Liver (tissue), 9 donors: ENCODE results near the gene SFXN5. TPM values are rescaled to one million over a fixed set of nuclear protein-coding genes. Genes with fewer than 3 reads are reported as not detected.
A peak's percentile ranks its signal among the peaks of the same experiment; 100 is the strongest.

Source experiments
- DNase-seq: peaks from one replicate; pipeline ENCODE4 v3.0.0-alpha.2; 2017; ENCODE audit warnings: low spot score
- H3K27ac ChIP-seq, 2 donors: one replicate each; pipeline ENCODE4 v1.7.0; 2013; ENCODE audit warnings: inconsistent platforms in 2 of 2, low read length in 2 of 2, control low read depth in 1 of 2, low read depth in 1 of 2, mild to moderate bottlenecking in 1 of 2
- H3K27me3 ChIP-seq, 4 donors: one replicate each; pipeline versions ENCODE4 v1.6.1 to v1.7.0; 2013; ENCODE audit warnings: low read length in 3 of 4, inconsistent platforms in 1 of 4, mild to moderate bottlenecking in 1 of 4, moderate library complexity in 1 of 4; ENCODE audit not compliant: control insufficient read depth in 4 of 4, insufficient read depth in 4 of 4
- H3K36me3 ChIP-seq, 4 donors: one replicate each; pipeline versions ENCODE4 v1.6.1 to v1.7.0; 2013; ENCODE audit warnings: low read length in 3 of 4, mild to moderate bottlenecking in 3 of 4, low read depth in 1 of 4, moderate library complexity in 1 of 4; ENCODE audit not compliant: control insufficient read depth in 4 of 4, insufficient read depth in 3 of 4
- H3K4me1 ChIP-seq, 4 donors: one replicate each; pipeline versions ENCODE4 v1.6.1 to v1.7.0; 2013; ENCODE audit warnings: low read length in 3 of 4, mild to moderate bottlenecking in 3 of 4, moderate library complexity in 1 of 4; ENCODE audit not compliant: control insufficient read depth in 4 of 4, insufficient read depth in 4 of 4
- H3K4me3 ChIP-seq, 3 donors: one replicate each; pipeline versions ENCODE4 v1.6.1 to v1.7.0; 2013; ENCODE audit warnings: low read length in 3 of 3, control low read depth in 1 of 3, low read depth in 1 of 3, mild to moderate bottlenecking in 1 of 3
- H3K9ac ChIP-seq, 2 donors: one replicate each; pipeline ENCODE4 v1.7.0; 2013; ENCODE audit warnings: low read length in 2 of 2, mild to moderate bottlenecking in 2 of 2, moderate library complexity in 2 of 2, control low read depth in 1 of 2, low read depth in 1 of 2
- H3K9me3 ChIP-seq, 4 donors: one replicate each; pipeline versions ENCODE4 v1.6.1 to v1.7.0; 2013; ENCODE audit warnings: low read length in 3 of 4; ENCODE audit not compliant: control insufficient read depth in 4 of 4
- ATF3 ChIP-seq: IDR thresholded peaks from 2 replicates; pipeline ENCODE4 v1.6.1; 2016; ENCODE audit warnings: antibody characterized with exemption
- EGR1 ChIP-seq, 2 donors: IDR thresholded peaks; 2 replicates each; pipeline ENCODE4 v1.6.1; 2016 to 2018; ENCODE audit warnings: antibody characterized with exemption in 2 of 2, low read depth in 2 of 2
- FOXA1 ChIP-seq: IDR thresholded peaks from 2 replicates; pipeline ENCODE4 v1.6.1; 2016; ENCODE audit warnings: antibody characterized with exemption
- FOXA2 ChIP-seq: IDR thresholded peaks from 2 replicates; pipeline ENCODE4 v1.6.1; 2016; ENCODE audit warnings: antibody characterized with exemption
- GABPA ChIP-seq, 2 donors: IDR thresholded peaks in 1 of 2; conservative IDR thresholded peaks in 1 of 2; 2 replicates each; pipeline ENCODE4 v1.6.1; 2016; ENCODE audit warnings: antibody characterized with exemption in 2 of 2, mild to moderate bottlenecking in 1 of 2, moderate library complexity in 1 of 2
- HNF4A ChIP-seq, 2 donors: conservative IDR thresholded peaks; 2 replicates each; pipeline ENCODE4 v1.6.1; 2016; ENCODE audit warnings: antibody characterized with exemption in 2 of 2, mild to moderate bottlenecking in 2 of 2
- HNF4G ChIP-seq: IDR thresholded peaks from 2 replicates; pipeline ENCODE4 v1.6.1; 2016; ENCODE audit warnings: antibody characterized with exemption
- JUND ChIP-seq, 2 donors: IDR thresholded peaks; 2 replicates each; pipeline ENCODE4 v1.6.1; 2016; ENCODE audit warnings: antibody characterized with exemption in 2 of 2
- NR2F2 ChIP-seq: IDR thresholded peaks from 2 replicates; pipeline ENCODE4 v1.6.1; 2016; ENCODE audit warnings: antibody characterized with exemption
- RAD21 ChIP-seq, 2 donors: IDR thresholded peaks; 2 replicates each; pipeline ENCODE4 v1.6.1; 2016; ENCODE audit warnings: antibody characterized with exemption in 2 of 2, mild to moderate bottlenecking in 2 of 2
- REST ChIP-seq: IDR thresholded peaks from 2 replicates; pipeline ENCODE4 v1.6.1; 2016; ENCODE audit warnings: antibody characterized with exemption, mild to moderate bottlenecking
- RXRA ChIP-seq, 2 donors: IDR thresholded peaks; 2 replicates each; pipeline ENCODE4 v1.6.1; 2017 to 2018; ENCODE audit warnings: antibody characterized with exemption in 2 of 2, mild to moderate bottlenecking in 1 of 2
- SP1 ChIP-seq: IDR thresholded peaks from 2 replicates; pipeline ENCODE4 v1.6.1; 2018; ENCODE audit warnings: antibody characterized with exemption, mild to moderate bottlenecking
- TAF1 ChIP-seq: conservative IDR thresholded peaks from 2 replicates; pipeline ENCODE4 v1.6.1; 2016; ENCODE audit warnings: antibody characterized with exemption, mild to moderate bottlenecking
- YY1 ChIP-seq: IDR thresholded peaks from 2 replicates; pipeline ENCODE4 v1.6.1; 2016; ENCODE audit warnings: antibody characterized with exemption, mild to moderate bottlenecking
- WGBS: extraction: QIAGEN DNeasy Blood & Tissue Kit; methylation state at CpG from one replicate; pipeline ENCODE4 v1.1.7; 2013; 5-methylcytosine and 5-hydroxymethylcytosine counted together
- polyA plus RNA-seq, 2 donors: library from polyadenylated mRNA; stranded (reverse) in 1 of 2; unstranded in 1 of 2; fragments of 200-250 nt in 1 of 2; fragments of >200 nt in 1 of 2; fragmentation: Nextera tagmentation in 1 of 2; extraction: Ambion mirVana in 1 of 2; gene quantifications; one replicate each; pipeline versions ENCODE4 v1.2.1 to v1.2.3, GENCODE V29; 2013 to 2015
- total RNA-seq, 2 donors: library from RNA; depleted of rRNA; stranded (reverse); fragments of >200 nt; gene quantifications; one replicate each; pipeline ENCODE4 v1.2.3, GENCODE V29; 2014
- TF ChIP-seq, protein P1 (sequence below): IDR thresholded peaks from 2 replicates; pipeline ENCODE4 v1.6.1; 2016; ENCODE audit warnings: antibody characterized with exemption
- TF ChIP-seq, protein P2 (sequence below): IDR thresholded peaks from 2 replicates; pipeline ENCODE4 v1.6.1; 2016; ENCODE audit warnings: antibody characterized with exemption
- TF ChIP-seq, protein P3 (sequence below): fragments of 150-350 bp; IDR thresholded peaks from 2 replicates; pipeline ENCODE4 v1.5.1; 2017; ENCODE audit warnings: improper control_type of control experiment, low read depth, low read length; ENCODE audit not compliant: missing input control
- donor health status: healthy.
- donor health status: healthy.
- donor health status: healthy.
- donor health status: healthy.
- donor health status: healthy.

The SFXN5 gene
- total and polyA plus RNA-seq, 4 donors, result 23.3 to 58.2 (median 29.5) TPM

DNA sequence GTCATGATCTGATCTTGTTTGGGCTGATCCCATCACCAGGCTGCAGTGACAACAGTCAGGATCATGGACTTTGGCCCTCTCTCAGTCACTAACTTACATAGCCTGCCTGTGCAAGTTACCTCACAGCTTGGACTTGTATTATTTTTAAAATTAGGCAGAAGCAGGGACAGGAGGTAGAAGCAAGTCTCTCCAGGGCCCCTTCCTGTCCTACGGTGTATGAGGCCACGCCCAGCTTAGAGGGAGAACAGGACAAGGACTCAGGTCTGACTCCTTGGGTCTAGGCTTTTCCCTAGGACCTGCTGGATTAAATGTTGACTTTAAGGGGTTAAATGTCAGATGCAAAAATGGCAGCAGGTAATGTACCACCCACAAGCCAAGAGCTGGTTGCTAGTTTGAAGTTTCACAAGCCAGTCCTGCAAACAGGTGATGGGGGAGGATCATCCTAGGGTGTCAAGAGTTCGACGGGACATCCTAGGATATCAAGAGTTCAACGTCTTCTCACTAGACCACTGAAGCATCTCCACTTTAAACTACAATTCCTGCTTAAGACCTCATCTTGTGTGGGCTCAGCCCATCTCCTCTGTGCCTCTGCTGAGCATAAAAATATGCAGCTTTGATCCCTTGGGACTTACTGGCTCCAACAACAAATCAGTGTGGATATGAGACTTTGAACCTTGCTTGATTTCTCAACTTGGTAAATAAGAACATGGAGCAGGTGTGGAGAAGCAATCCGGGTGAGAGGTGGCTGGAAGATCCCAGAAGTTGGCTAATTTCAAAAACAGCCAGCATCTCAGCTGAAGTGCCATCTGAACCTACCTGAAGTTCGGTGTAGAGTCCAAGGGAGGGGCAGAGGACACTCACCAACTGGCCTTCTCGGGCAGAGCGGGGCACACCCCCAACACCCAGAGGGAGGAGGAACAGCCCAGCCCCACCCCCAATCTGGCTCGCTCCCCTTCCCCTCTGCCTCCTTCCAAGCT lies 39.5 kb downstream of the SFXN5 start:
- Histone ChIP-seq H3K9ac (peak overlapping the region in 1 of 2 donors; percentile 69), H3K4me3 (no peak overlapping the region), H3K9me3 (no peaks in the 10 kb centered on the region), H3K36me3 (peaks cover 0 to 4% (median 1%) of the 10 kb centered on the region in 4 donors), H3K4me1 (peaks cover 40 to 68% (median 54%) of the 10 kb centered on the region in 4 donors), H3K27ac (peak overlapping the region; percentile 93 to 94), H3K27me3 (no peaks in the 10 kb centered on the region)
- DNase-seq, result no peak
- WGBS, result 33% methylated on average over 10 of the region's 10 CpGs
- TF ChIP-seq TAF1 (peak; percentile 73), JUND (IDR thresholded peaks at IDR 0.05) (peak; percentile 66 to 67), REST (peak; percentile 69), NR2F2 (no peak), ATF3 (peak; percentile 67), SP1 (peak; percentile 99), HNF4G (peak; percentile 91), GABPA (IDR thresholded peaks at IDR 0.05 in 1 of 2, conservative IDR thresholded peaks at IDR 0.05 in 1 of 2) (no peak), EGR1 (IDR thresholded peaks at IDR 0.05; ENCODE audit: low read depth in 2 of 2) (peak; percentile 8 to 59), RXRA (IDR thresholded peaks at IDR 0.05) (peak; percentile 97 to 98), RAD21 (IDR thresholded peaks at IDR 0.05) (peak; percentile 30 to 43), YY1 (peak; percentile 61), FOXA2 (peak; percentile 98), FOXA1 (peak; percentile 94), HNF4A (conservative IDR thresholded peaks at IDR 0.05) (peak; percentile 95)
- TF ChIP-seq, protein P1, sequence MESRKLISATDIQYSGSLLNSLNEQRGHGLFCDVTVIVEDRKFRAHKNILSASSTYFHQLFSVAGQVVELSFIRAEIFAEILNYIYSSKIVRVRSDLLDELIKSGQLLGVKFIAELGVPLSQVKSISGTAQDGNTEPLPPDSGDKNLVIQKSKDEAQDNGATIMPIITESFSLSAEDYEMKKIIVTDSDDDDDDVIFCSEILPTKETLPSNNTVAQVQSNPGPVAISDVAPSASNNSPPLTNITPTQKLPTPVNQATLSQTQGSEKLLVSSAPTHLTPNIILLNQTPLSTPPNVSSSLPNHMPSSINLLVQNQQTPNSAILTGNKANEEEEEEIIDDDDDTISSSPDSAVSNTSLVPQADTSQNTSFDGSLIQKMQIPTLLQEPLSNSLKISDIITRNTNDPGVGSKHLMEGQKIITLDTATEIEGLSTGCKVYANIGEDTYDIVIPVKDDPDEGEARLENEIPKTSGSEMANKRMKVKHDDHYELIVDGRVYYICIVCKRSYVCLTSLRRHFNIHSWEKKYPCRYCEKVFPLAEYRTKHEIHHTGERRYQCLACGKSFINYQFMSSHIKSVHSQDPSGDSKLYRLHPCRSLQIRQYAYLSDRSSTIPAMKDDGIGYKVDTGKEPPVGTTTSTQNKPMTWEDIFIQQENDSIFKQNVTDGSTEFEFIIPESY, result peak; percentile 56
- TF ChIP-seq, protein P2, sequence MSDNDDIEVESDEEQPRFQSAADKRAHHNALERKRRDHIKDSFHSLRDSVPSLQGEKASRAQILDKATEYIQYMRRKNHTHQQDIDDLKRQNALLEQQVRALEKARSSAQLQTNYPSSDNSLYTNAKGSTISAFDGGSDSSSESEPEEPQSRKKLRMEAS, result no peak
- TF ChIP-seq, protein P3, sequence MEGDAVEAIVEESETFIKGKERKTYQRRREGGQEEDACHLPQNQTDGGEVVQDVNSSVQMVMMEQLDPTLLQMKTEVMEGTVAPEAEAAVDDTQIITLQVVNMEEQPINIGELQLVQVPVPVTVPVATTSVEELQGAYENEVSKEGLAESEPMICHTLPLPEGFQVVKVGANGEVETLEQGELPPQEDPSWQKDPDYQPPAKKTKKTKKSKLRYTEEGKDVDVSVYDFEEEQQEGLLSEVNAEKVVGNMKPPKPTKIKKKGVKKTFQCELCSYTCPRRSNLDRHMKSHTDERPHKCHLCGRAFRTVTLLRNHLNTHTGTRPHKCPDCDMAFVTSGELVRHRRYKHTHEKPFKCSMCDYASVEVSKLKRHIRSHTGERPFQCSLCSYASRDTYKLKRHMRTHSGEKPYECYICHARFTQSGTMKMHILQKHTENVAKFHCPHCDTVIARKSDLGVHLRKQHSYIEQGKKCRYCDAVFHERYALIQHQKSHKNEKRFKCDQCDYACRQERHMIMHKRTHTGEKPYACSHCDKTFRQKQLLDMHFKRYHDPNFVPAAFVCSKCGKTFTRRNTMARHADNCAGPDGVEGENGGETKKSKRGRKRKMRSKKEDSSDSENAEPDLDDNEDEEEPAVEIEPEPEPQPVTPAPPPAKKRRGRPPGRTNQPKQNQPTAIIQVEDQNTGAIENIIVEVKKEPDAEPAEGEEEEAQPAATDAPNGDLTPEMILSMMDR, result no peak
